ENCODE data around the gene TMEM123.

DNA sequence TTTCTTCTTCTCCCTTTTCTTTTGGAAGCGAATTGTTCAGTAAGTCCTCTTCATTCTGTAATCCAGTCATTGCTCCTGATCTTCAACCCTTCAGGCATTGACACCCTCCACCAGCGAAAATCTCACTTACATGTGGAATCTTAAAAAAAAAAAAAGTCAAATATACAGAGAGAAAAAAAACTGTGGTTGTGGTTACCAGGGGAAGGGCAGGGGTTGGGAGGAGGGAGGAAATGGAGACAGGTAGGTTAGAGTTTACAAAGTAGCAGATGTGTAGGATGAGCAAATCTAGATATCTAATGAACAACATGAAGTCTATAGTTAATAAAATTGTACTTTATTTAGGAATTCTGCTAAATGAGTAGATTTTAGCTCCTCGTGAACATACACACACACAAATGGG lies 17.7 kb upstream of the TMEM123 start:
- no peak for TF ChIP-seq YY1 (IDR thresholded peaks at IDR 0.05; ENCODE audit: insufficient read depth, insufficient read length)
- no peak for TF ChIP-seq ZNF274 (IDR thresholded peaks at IDR 0.05; ENCODE audit: low read depth, low read length)

Data from NT2/D1 (cell line).